ENCODE data around the gene ZPBP.
"Not testable (repeated sequence)": the region's sequence is repeated elsewhere in the genome, so short reads cannot be mapped to it uniquely, and the experiment has no call there.

Gene ZPBP

DNA sequence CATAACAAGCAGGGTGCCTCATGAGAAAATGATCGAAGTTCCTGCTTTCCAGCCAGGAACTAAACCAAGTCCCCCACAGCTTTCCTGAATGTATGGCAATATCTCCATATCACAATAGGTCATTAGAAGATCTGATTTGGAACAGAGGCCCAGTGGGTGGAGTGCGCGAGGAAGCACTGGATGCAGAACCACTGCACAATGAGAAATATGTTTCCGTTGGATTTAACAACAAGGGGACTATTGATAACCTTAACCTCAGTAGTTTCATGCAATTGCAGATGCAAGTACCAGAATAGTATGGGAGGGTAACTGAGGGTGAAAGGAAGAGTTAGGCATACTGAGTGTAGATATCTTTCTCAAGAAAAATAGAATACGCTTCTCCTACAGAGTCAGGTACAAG, 45.3 kb downstream of the ZPBP start:
- DNase-seq (ENCODE audit: low spot score), result no peak
- Histone ChIP-seq H3K4me3 (no peak overlapping the region), H3K27ac (no peak overlapping the region)
- no peak for TF ChIP-seq CTCF (IDR thresholded peaks at IDR 0.05)

DNA sequence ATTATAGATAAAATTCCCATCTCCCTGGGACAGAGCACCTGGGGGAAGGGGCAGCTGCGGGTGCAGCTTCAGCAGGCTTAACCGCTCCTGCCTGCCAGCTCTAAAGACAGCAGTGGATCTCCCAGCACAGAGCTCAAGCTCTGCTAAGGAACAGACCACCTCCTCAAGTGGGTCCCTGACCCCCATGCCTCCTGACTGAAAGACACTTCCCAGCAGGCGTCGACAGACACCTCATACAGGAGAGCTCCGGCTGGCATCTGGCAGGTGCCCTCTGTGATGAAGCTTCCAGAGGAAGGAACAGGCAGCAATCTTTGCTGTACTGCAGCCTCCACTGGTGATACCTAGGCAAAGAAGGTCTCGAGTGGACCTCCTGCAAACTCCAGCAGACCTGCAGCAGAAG, 51.9 kb downstream of the ZPBP start:
- DNase-seq (ENCODE audit: low spot score); H3K27ac ChIP-seq; H3K4me3 ChIP-seq: not testable (repeated sequence)

- no peak for TF ChIP-seq CTCF (IDR thresholded peaks at IDR 0.05)
- Histone ChIP-seq H3K4me3 (no peak overlapping the region), H3K27ac (no peak overlapping the region)
- DNase-seq (ENCODE audit: low spot score), result no peak
These were observed 56.0 kb downstream of the ZPBP start for GRCh38 chr7:50037086-50037485.

DNA sequence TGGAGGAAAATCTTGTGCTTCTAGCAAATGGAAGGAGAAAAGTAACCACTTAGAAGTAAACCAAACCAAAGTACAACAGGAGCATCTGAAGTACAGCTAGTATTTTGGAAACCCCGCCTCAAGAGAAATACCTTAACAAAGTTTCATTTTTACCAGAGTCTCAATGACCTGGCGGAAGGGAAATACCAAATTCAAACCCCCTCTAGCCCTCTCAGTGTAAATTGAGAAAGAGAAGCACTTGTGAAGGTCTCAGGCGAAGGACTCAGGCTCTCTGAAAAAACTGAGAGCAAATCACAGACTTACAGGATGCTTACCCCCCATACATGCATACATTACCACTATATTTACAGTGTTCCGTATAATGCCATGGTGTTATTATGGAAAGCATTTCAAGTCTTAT, 70.1 kb downstream of the ZPBP start:
- no peak for DNase-seq (ENCODE audit: low spot score)
- no peak for TF ChIP-seq CTCF (IDR thresholded peaks at IDR 0.05)
- Histone ChIP-seq H3K27ac (no peak overlapping the region), H3K4me3 (no peak overlapping the region)

DNA sequence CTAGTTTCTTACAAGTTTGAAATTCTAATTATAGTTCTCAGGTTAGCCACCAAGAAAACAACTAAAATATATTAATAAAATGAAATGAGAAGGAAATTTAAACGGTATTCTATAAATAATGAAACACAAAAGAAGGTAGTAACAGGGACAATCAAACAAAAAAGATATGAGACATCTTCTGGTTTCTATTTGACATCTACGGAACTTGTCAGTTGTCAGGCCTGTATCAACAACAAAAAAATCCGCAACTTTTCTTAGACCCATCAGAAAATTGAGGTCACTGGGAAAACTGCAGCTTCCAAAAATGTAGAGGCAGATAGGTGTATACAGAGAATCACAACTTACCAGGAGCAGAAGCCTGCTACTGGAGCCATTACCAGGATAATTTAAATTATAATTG, 70.6 kb downstream of the ZPBP start:
- no peak overlapping the region for H3K4me3 ChIP-seq
- TF ChIP-seq CTCF (IDR thresholded peaks at IDR 0.05), result no peak
- DNase-seq (ENCODE audit: low spot score), result no peak
- H3K27ac ChIP-seq, result no peak overlapping the region

- DNase-seq (ENCODE audit: low spot score), result no peak
- TF ChIP-seq CTCF (IDR thresholded peaks at IDR 0.05), result no peak
These were observed 97.4 kb downstream of the ZPBP start for GRCh38 chr7:49995681-49996080.

DNA sequence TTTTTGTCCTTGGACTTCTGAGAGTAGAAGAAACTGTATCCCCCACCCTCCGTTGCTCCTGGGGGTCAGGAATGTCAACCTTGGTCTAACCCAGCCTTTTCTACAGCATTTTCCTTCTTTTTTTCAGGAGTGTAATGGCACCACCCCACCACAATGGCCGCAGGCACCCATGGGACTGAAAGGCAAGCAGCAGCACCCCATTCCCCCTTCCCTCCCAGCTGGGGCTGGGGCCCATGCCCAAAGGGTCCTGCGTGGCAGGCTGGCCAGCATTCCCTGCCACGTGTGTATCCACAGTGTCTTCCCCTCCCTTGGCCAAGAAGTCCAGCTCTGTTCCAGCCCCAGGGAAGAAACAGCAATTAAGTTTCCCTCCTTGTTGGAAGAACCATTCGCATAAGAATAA, 106.9 kb downstream of the ZPBP start:
- DNase-seq (ENCODE audit: low spot score), result no peak
- no peak for TF ChIP-seq CTCF (IDR thresholded peaks at IDR 0.05)
- no peak overlapping the region for H3K27ac ChIP-seq
- no peak overlapping the region for H3K4me3 ChIP-seq

More at GRCh38 chr7:49995681-49996080, 97.4 kb downstream of the ZPBP start:
- no peak overlapping the region for H3K4me3 ChIP-seq
- no peak overlapping the region for H3K27ac ChIP-seq

GRCh38 chr7:49980465-49980864, 112.6 kb downstream of the ZPBP start:
- TF ChIP-seq CTCF (IDR thresholded peaks at IDR 0.05), result no peak
- no peak for DNase-seq (ENCODE audit: low spot score)
- Histone ChIP-seq H3K27ac (no peak overlapping the region), H3K4me3 (no peak overlapping the region)
